ENCODE measurements around the gene PKMYT1.

Gene PKMYT1

GRCh38 chr16:2959206-2959605, 21.0 kb downstream of the PKMYT1 start:
- TF ChIP-seq GATA2 (IDR thresholded peaks at IDR 0.05; ENCODE audit: low read depth, low read length) (no peak), GATA3 (IDR thresholded peaks at IDR 0.05; ENCODE audit: low read depth, low read length) (no peak)

DNA sequence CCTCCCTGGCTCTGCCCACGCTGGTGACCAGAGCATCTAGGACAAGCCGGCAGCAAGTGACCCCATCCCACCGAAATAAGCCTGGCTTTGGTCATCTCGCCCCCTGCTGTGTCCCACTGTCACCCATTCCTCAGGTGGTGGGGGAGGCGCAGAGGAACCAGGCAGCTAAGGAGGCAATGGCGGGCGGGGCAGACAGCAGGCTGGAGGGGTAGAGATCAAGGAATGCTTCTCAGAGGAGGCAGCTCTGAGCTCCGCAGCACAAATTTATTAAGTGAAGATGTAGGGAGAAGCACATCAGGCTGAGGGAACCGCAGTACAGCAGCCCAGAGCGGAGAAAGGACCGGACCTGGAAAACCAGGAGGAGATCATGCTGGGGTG, 23.7 kb downstream of the PKMYT1 start:
- TF ChIP-seq GATA3 (IDR thresholded peaks at IDR 0.05; ENCODE audit: low read depth, low read length) (no peak), GATA2 (IDR thresholded peaks at IDR 0.05; ENCODE audit: low read depth, low read length) (no peak)

DNA sequence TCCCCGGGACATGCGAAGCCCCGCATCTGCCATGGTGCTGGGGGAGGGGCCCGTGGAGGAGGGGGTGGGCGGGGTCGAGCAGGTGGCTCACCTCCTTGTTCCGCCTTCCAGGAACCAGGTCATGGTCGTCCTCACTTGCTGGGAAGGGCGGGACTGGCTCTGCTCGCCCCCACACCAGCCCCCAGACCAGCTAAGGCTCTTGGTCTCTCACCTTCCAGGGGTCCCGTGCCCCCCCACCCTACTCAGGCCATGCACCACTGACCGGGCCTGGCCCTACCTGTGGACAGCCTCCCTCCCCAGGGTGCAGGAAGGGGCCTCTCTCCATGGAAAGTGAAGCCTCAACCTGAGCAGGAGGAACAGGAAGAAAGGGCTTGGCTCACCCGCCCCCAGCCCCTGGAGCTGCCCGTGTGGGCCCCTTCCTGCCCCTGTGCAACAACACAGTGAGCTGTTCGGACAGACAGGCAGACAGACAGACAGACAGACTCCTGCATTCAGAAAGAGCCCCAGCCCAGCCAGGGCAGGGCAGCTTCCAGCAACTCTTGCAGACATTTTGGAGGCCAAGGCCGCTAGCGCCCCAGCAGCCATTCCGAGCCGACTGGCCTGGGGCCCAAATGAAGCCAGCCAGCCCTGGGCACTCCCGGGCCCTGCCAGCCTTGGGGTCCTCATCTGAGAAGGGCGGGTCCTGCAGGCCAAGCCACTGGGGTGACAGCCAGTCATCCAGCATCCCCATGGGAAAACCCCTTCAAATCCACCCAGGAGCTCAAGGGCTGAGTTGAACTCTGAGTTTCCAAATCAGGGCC, 24.3 kb downstream of the PKMYT1 start:
- TF ChIP-seq GATA3 (IDR thresholded peaks at IDR 0.05; ENCODE audit: low read depth, low read length): no peak
- TF ChIP-seq GATA2 (IDR thresholded peaks at IDR 0.05; ENCODE audit: low read depth, low read length): no peak

- no peak for TF ChIP-seq GATA2 (IDR thresholded peaks at IDR 0.05; ENCODE audit: low read depth, low read length)
- no peak for TF ChIP-seq GATA3 (IDR thresholded peaks at IDR 0.05; ENCODE audit: low read depth, low read length)
Observed at GRCh38 chr16:2955438-2955778, 24.8 kb downstream of the PKMYT1 start.

DNA sequence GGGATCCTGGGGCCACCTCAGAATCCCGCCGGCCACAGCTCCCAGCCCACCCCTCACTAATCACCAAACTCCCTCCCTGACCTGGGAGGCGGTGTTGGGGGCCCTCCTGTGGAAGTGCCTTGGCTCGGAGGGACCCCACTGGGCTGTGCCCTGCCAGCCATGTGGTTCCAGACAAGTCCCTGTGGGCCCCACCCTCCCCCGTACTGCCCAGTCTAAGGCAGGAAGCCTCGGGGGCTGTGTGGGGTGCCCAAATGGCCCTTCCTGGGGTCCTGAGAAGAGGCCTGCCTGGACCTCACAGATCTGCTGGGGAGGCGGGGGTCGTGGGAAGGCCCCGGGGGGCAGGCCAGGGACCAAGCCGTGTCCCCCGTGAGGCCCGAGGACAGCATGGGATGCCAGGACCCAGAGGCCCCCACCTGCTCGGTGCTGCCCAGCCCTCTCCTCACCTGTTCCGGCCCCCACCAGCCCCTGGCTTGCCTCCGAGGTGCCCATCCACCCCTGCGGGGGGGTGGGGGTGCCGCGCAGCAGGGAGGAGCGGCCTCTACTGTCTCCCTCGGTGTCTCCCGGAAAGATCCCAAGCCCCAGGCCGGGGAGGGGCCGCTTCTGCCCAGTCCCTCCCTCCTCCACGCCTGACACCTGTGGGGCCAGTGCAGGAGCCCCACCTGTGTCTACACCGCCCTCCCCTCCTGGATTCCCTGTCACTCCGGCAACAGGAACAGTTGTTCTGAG, 25.4 kb downstream of the PKMYT1 start:
- TF ChIP-seq GATA2 (IDR thresholded peaks at IDR 0.05; ENCODE audit: low read depth, low read length) (no peak), GATA3 (IDR thresholded peaks at IDR 0.05; ENCODE audit: low read depth, low read length) (no peak)

DNA sequence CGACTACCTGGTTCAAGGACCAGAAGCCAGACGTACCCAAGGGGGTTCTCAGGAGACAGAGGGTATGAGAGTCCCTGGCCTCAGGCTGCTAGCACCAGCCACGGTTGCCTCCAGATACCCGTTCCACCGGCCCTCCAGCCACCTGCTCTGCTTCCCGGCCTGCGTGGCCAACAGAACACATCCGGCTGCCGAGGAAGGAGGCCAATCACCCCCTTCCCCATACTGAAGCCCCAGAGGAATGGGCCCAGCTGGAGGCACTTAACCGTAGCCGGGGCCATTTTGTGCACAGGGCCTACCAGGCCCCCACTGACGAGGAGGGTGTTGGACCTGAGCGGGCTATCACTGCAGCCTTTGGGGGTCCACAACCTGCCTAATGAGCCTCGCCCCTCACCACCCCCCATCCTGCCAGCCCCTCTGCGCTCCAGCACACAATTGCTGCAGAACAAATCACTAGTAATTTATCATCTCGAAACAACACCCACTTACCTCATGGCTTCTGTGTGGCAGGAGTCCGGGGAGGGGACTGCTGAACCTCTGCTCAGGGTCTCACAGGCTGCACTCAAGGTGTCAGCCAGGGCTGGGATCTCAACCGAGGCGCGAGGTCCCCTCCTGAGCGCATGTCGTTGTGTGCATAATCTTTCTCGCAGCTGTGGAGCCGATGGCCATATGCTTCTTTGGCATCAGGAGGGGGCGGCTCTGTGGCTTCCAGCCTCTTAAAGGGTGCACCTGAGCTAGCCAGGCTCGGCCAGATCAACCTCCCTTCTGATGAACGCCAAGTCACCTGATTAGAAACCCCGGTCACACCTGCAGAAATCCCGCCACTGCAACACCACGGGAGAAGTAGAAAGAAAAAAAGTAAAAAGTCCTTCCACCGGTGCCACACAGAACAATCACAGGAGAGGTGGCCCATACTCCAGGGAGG, 26.3 kb downstream of the PKMYT1 start:
- TF ChIP-seq GATA2 (IDR thresholded peaks at IDR 0.05; ENCODE audit: low read depth, low read length): no peak
- no peak for TF ChIP-seq GATA3 (IDR thresholded peaks at IDR 0.05; ENCODE audit: low read depth, low read length)

DNA sequence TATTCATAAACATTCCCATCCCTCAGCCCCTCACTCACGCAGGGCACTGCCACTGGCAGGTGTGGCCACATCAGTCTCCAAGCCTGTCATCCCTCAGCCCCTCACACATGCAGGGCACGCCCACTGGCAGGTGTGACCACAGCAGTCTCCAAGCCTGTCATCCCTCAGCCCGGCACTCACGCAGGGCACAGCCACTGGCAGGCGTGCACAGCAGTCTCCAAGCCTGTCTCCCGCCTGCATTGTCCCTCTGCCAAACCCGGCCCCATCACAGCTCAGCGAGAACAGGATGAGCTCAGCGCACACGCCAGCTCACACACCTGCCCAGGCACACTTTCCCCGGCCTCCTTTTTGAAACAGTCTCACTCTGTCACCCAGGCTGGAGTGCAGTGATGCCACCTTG, 27.6 kb downstream of the PKMYT1 start:
- TF ChIP-seq GATA2 (IDR thresholded peaks at IDR 0.05; ENCODE audit: low read depth, low read length): no peak
- TF ChIP-seq GATA3 (IDR thresholded peaks at IDR 0.05; ENCODE audit: low read depth, low read length): no peak

- TF ChIP-seq GATA3 (IDR thresholded peaks at IDR 0.05; ENCODE audit: low read depth, low read length) (no peak), GATA2 (IDR thresholded peaks at IDR 0.05; ENCODE audit: low read depth, low read length) (no peak)
Observed at GRCh38 chr16:2950773-2951172, 29.5 kb downstream of the PKMYT1 start.

DNA sequence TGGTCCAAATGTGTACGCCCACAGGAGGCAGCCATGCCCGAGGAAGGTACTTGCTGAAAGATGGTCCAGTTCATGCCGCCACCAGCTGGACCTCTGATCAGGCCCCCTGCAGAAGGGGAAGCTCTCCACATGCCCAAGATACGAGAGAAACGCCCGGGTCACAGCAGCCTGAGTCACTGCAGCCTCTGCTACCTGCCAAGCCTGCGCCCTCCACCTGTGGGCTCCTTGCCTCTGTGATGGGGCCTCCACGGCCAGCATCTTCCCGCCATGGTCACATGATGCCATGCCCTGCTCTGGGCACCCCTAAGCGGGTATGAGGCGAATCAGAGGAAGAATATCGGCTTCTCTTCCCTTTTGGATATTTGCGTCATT, 29.9 kb downstream of the PKMYT1 start:
- TF ChIP-seq GATA2 (IDR thresholded peaks at IDR 0.05; ENCODE audit: low read depth, low read length) (no peak), GATA3 (IDR thresholded peaks at IDR 0.05; ENCODE audit: low read depth, low read length) (no peak)

DNA sequence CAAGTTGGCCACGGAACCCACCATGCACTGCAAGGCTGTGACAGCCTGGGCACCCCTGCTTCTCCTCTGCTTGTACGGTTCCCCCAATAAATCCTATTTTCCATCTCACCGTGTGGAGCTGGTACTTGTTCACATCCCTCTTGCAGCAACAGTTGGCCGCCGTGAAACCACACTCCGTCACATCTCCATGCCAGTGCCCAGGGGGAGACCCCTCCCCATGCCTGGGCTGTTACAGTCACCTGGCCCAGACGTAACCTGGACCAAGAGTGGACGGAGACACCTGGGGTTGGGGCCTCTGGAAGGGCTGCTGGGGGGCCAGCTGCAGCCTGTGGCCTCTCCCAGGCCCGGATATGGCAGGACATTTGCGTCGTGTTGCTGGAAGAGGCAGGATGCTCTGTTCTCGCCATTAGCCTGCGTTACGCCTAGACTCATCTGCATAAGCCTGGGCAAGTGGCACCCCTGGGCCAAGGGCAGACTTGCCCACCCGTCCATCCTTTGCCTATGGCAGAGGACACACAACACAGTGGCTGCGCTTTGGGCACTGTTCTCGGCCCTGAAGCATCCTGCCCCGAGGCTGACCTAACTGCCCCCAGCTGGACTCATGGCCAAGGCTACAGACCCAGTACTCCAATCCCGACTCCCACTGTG, 30.4 kb downstream of the PKMYT1 start:
- TF ChIP-seq GATA3 (IDR thresholded peaks at IDR 0.05; ENCODE audit: low read depth, low read length): no peak
- TF ChIP-seq GATA2 (IDR thresholded peaks at IDR 0.05; ENCODE audit: low read depth, low read length): no peak

DNA sequence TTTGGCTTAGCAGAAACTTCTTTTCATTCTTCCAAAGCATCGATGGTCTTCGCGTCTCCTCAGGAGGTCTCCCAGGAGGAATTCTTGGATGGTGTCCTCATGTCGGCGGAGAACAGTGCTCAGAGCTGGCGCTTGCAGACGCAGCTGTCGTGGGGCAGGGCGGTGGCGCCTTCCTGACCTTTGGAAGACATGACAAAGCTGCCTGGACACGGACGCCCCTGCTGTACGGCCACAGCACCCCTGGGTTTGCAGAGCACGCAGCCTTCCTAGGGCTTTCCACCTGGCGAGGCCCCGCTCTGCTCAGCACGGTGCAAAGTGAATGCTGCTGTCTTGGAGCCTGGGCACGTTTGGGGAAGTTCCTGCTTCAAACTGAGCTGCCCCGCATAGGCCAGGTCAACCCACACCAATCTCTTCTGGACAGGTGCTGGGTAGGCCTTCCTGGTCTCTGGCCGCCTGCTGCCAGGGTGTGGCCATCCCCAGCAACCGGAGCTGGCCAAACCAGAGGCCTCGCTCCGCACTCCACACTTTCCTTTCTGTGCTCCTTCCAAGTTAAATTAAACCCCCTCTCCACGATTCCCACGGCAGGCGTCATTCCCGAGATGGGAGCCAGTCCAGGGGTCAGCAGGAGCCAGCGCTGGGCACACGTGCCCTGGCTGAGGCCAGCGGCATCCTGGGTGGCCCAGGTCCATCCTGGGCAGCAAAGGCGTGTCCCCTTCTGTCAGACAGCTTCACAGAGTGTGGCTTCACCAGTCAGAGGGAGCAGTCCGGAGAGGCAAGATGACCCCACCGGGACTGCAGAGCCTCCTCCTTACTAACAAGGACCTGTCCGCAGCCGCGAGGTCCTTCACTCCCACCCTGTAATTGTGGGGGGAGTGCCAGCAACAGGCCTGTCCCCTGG, 31.2 kb downstream of the PKMYT1 start:
- TF ChIP-seq GATA3 (IDR thresholded peaks at IDR 0.05; ENCODE audit: low read depth, low read length) (no peak), GATA2 (IDR thresholded peaks at IDR 0.05; ENCODE audit: low read depth, low read length) (no peak)

DNA sequence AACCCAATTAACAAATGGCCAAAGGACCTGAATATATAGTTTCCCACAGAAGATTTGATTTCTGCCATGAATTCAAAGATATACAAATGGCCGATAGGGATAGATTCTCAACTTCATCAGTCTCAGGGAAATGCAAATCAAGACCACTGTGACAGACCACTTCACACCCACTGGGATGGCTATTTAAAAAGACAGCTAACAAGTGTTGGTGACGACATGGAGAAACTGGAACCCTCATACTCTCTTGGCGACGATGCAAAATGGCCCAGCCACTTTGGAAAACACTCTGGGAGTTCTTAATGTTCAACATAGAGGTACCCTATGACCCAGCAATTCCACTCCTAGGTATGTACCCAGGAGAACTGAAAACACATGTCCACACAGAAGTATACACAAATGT, 33.6 kb downstream of the PKMYT1 start:
- TF ChIP-seq GATA3 (IDR thresholded peaks at IDR 0.05; ENCODE audit: low read depth, low read length) (no peak), GATA2 (IDR thresholded peaks at IDR 0.05; ENCODE audit: low read depth, low read length) (no peak)

GRCh38 chr16:2942045-2942444, 38.2 kb downstream of the PKMYT1 start:
- TF ChIP-seq GATA2 (IDR thresholded peaks at IDR 0.05; ENCODE audit: low read depth, low read length) (no peak), GATA3 (IDR thresholded peaks at IDR 0.05; ENCODE audit: low read depth, low read length) (no peak)
